Kidney (tissue), 14 donors: ENCODE data around the gene GPC5. TPM values are rescaled to one million over a fixed set of nuclear protein-coding genes. Genes with fewer than 3 reads are reported as not detected.
"Not testable (repeated sequence)": the region's sequence is repeated elsewhere in the genome, so short reads cannot be mapped to it uniquely, and the experiment has no call there.

ENCODE experiments used
- DNase-seq, 5 donors: peaks; one replicate each; pipeline ENCODE4 v3.0.0-alpha.2; 2013 to 2020
- FAIRE-seq: peaks from 2 replicates; lab custom pipeline; 2012; peaks lifted over from hg19 to GRCh38; lab: Jason Lieb, UNC
- H3K27ac ChIP-seq, 2 donors: one replicate each; pipeline ENCODE4 v1.7.0; 2013; ENCODE audit warnings: low read depth in 2 of 2, low read length in 2 of 2, inconsistent platforms in 1 of 2
- H3K27me3 ChIP-seq: one replicate; pipeline ENCODE4 v1.7.1; 2013; ENCODE audit warnings: low read length, inconsistent platforms; ENCODE audit not compliant: control insufficient read depth, insufficient read depth
- H3K36me3 ChIP-seq, 3 donors: one replicate each; pipeline versions ENCODE4 v1.7.0 to v1.7.1; 2013; ENCODE audit warnings: low read length in 3 of 3, control low read depth in 1 of 3, inconsistent platforms in 1 of 3; ENCODE audit not compliant: insufficient read depth in 3 of 3, control insufficient read depth in 2 of 3
- H3K4me1 ChIP-seq, 3 donors: one replicate each; pipeline versions ENCODE4 v1.7.0 to v1.7.1; 2013; ENCODE audit warnings: low read length in 3 of 3, inconsistent platforms in 1 of 3, low read depth in 1 of 3; ENCODE audit not compliant: control insufficient read depth in 2 of 3, insufficient read depth in 2 of 3
- H3K4me3 ChIP-seq, 3 donors: one replicate each; pipeline versions ENCODE4 v1.7.0 to v1.8.1; 2013; ENCODE audit warnings: low read length in 3 of 3, control low read depth in 1 of 3, inconsistent platforms in 1 of 3
- H3K9ac ChIP-seq, 3 donors: one replicate each; pipeline versions ENCODE4 v1.7.0 to v1.7.1; 2013; ENCODE audit warnings: low read length in 3 of 3, control low read depth in 1 of 3, inconsistent platforms in 1 of 3
- H3K9me3 ChIP-seq, 3 donors: one replicate each; pipeline versions ENCODE4 v1.7.0 to v1.7.1; 2013; ENCODE audit warnings: low read length in 3 of 3, control low read depth in 1 of 3, inconsistent platforms in 1 of 3; ENCODE audit not compliant: control insufficient read depth in 2 of 3, insufficient read depth in 1 of 3
- CTCF ChIP-seq: IDR thresholded peaks from 3 replicates; pipeline ENCODE4 v1.5.1; 2012; ENCODE audit warnings: mild to moderate bottlenecking, moderate library complexity, borderline replicate concordance; ENCODE audit not compliant: insufficient read depth; ENCODE audit errors: extremely low read depth
- intact Hi-C: fragments of 100-400 bp; cut with DNase I; formaldehyde crosslinking; loops from one replicate; pipeline ENCODE4 v1.11.1; 2022
- polyA plus RNA-seq: library from polyadenylated mRNA; stranded (reverse); fragments of 350-450 nt; fragmentation: Illumina TruSeq; extraction: RNeasy Lipid Tissue Mini Kit (QIAGEN cat#74804); gene quantifications from one replicate; pipeline ENCODE4 v1.2.3, GENCODE V29; 2014; ENCODE audit warnings: low read depth, low replicate concordance; ENCODE audit not compliant: insufficient read depth
- total RNA-seq: library from RNA; stranded (reverse); fragmentation: NEBNext Ultra II Directional; extraction: Animal tissue kit (Norgen Biotek cat#: 25700); gene quantifications from one replicate; pipeline ENCODE4 v1.2.1, GENCODE V29; 2021
- donor health status: control.
- donor health status: control.
- donor health status: control.
- donor health status: control.
- donor health status: control.
- donor health status: DM: yes; HTN: yes; CAD: no.
- donor health status: Normal renal cell carcinoma (clear cell type).

The GPC5 gene
- total and polyA plus RNA-seq, 2 donors from 2014 or later = 0.47 to 6.8 TPM

GRCh38 chr13:91792054-91792453, 393.6 kb downstream of the GPC5 start:
- FAIRE-seq = no peak
- intact Hi-C loops = no loop called here

GRCh38 chr13:91797567-91797966, 399.1 kb downstream of the GPC5 start:
- no peak overlapping the region for H3K9ac ChIP-seq
- no peak overlapping the region for H3K27ac ChIP-seq
- H3K36me3 ChIP-seq = no peaks in the 10 kb centered on the region
- H3K27me3 ChIP-seq = no peaks in the 10 kb centered on the region
- H3K4me1 ChIP-seq = no peaks in the 10 kb centered on the region
- no peak for DNase-seq
- H3K4me3 ChIP-seq = no peak overlapping the region
- no peaks in the 10 kb centered on the region for H3K9me3 ChIP-seq
- intact Hi-C loops = no loop called here
- FAIRE-seq = no peak
- no peak for TF ChIP-seq CTCF

More at GRCh38 chr13:91792054-91792453, 393.6 kb downstream of the GPC5 start:
- Histone ChIP-seq H3K36me3 (no peaks in the 10 kb centered on the region), H3K4me1 (no peaks in the 10 kb centered on the region), H3K27ac (no peak overlapping the region), H3K4me3 (no peak overlapping the region), H3K9ac (no peak overlapping the region), H3K9me3 (no peaks in the 10 kb centered on the region), H3K27me3 (no peaks in the 10 kb centered on the region)
- TF ChIP-seq CTCF = no peak
- no peak for DNase-seq

GRCh38 chr13:91798338-91798737, 399.9 kb downstream of the GPC5 start:
- intact Hi-C loops = not testable (repeated sequence)

GRCh38 chr13:91801772-91802171, 403.4 kb downstream of the GPC5 start:
- FAIRE-seq, H3K27me3 ChIP-seq, DNase-seq, H3K4me1 ChIP-seq, intact Hi-C loops, H3K4me3 ChIP-seq, H3K9me3 ChIP-seq, H3K27ac ChIP-seq, H3K9ac ChIP-seq, H3K36me3 ChIP-seq: not testable (repeated sequence)

More at GRCh38 chr13:91798338-91798737, 399.9 kb downstream of the GPC5 start:
- H3K27me3 ChIP-seq, H3K27ac ChIP-seq, H3K36me3 ChIP-seq, H3K9ac ChIP-seq, H3K9me3 ChIP-seq, H3K4me3 ChIP-seq, DNase-seq, FAIRE-seq, H3K4me1 ChIP-seq: not testable (repeated sequence)
